GM12801 (cell line): ENCODE results near the gene CAMTA1.

ENCODE experiments used
- TF ChIP-seq, protein P1 (sequence below): IDR thresholded peaks from one replicate; pipeline ENCODE4 v1.5.1; 2011; ENCODE audit warnings: control low read depth; ENCODE audit not compliant: insufficient read length; ENCODE audit errors: extremely low read depth

The CAMTA1 gene

DNA sequence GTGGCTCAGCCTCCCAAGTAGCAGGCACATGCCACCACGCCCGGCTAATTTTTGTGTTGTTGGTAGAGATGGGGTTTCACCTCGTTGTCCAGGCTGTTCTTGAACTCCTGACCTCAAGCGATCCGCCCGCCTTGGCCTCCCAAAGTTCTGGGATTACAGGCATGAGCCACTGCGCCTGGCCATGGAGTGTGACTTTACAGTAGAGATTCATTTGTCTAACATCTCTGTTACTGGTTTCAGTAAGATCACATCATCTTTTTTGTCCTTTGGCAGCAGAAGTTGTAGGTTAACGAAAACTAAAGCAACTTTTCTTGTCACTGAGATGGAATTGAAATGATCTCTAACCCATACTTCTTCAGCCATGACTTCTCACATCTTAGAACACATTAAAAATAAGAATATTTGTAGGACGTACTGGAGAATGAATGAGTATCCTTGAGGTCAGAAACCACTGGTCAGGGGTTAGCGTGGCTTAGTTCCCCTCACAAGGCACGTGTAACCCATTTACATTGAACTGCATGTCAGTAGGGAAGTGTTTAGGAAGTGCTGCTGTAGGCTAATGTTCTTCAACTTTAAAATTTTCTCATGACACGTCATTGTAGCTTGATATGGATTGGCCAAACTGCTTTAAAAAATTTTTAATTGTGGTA lies 75.9 kb downstream of the CAMTA1 start:
- TF ChIP-seq, protein P1, sequence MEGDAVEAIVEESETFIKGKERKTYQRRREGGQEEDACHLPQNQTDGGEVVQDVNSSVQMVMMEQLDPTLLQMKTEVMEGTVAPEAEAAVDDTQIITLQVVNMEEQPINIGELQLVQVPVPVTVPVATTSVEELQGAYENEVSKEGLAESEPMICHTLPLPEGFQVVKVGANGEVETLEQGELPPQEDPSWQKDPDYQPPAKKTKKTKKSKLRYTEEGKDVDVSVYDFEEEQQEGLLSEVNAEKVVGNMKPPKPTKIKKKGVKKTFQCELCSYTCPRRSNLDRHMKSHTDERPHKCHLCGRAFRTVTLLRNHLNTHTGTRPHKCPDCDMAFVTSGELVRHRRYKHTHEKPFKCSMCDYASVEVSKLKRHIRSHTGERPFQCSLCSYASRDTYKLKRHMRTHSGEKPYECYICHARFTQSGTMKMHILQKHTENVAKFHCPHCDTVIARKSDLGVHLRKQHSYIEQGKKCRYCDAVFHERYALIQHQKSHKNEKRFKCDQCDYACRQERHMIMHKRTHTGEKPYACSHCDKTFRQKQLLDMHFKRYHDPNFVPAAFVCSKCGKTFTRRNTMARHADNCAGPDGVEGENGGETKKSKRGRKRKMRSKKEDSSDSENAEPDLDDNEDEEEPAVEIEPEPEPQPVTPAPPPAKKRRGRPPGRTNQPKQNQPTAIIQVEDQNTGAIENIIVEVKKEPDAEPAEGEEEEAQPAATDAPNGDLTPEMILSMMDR, result no peak

- TF ChIP-seq, protein P1, result no peak
Observed at GRCh38 chr1:6862906-6863305, 77.7 kb downstream of the CAMTA1 start.

- TF ChIP-seq, protein P1, result no peak
Observed at GRCh38 chr1:6864166-6864565, 78.9 kb downstream of the CAMTA1 start.

DNA sequence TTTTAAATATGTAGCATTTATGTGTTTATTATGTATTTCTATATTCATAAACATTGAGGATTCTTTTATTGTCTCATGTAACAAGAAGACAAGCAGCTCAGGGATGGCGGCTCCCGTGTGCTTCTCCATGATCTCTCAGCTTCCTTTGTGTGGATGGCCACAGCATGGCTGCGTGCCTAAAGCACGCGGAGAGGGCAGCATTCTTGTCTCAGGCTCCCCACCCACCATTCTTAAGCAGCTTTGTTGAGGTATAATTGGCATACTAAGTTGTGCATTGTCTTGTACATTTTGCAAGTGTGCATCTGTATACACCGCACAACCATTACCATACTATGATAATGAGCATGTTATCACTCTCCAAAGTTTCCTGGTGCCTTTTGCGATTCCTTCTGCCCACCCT lies 81.6 kb downstream of the CAMTA1 start:
- TF ChIP-seq, protein P1, result no peak

GRCh38 chr1:6867321-6867720 lies 82.1 kb downstream of the CAMTA1 start:
- TF ChIP-seq, protein P1, result no peak

- TF ChIP-seq, protein P1, result no peak
Observed at GRCh38 chr1:6867729-6868659, 82.7 kb downstream of the CAMTA1 start.

DNA sequence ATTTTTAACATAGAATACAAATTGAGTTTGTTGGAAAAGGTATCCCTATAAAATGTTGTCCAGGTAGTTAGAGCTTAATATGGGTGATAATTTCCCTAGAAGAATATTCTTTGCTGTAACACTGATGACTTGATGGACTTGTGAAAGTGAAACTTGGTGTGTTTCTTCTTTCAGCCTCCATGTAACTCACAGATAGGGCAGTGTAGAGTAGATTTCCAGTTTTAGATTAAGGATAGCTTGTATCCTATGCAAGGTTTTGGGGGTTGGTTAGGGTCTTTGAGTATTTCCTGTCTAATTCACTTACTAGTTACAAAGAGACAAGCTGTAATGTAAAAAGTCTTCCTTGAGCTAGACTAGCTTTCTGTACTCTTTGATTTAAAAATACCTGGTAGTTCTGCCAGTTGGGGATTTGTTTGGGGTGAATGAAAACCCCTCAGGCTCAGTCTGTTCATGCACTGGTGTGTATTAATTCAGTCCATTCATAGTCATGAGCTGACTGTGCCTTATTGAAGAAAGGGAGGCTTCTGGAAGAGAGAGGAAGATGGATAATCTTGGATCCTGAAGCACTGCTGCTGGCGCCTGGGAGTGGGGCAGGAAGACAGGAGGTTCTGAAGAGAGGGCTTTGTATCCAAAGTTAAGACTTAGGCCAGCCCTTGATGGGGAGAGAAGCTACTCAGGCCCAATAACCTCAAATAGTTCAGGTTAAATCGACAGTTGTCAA lies 83.6 kb downstream of the CAMTA1 start:
- TF ChIP-seq, protein P1, result no peak
